HepG2 (cell line): ENCODE measurements around the gene SH2D2A. TPM values are rescaled to one million over a fixed set of nuclear protein-coding genes. Genes with fewer than 3 reads are reported as not detected.

Experiments used
- ATAC-seq: fragments of 200-7000 bp; cut with Tn5 transposase; 3 replicates; pipeline ENCODE4 v1.9.1; 2020; ENCODE audit warnings: mild to moderate bottlenecking, moderate library complexity
- BruUV-seq: library from RNA; stranded (reverse); fragments of 400-500 nt; replicated peaks from 2 replicates; lab custom pipeline; 2021; lab: Mats Ljungman, UMichigan
- CTCF ChIA-PET: fragments of 300-600 bp; formaldehyde crosslinking; extraction: SDS; loops from one replicate; lab custom pipeline; 2021; ENCODE audit warnings: low total read pairs, inconsistent platforms, low intra/inter-chr PET ratio; lab: Yijun Ruan, JAX
- POLR2A ChIA-PET: fragments of 350-600 bp; sonication (Branson Sonifier 250); formaldehyde crosslinking; loops from one replicate; lab custom pipeline; 2020; ENCODE audit warnings: antibody characterized with exemption, inconsistent platforms; lab: Yijun Ruan, JAX
- DNase-seq: peaks from one replicate; pipeline ENCODE4 v3.0.0-alpha.2; 2015; ENCODE audit warnings: low spot score
- FAIRE-seq: peaks from 3 replicates; lab custom pipeline; 2011; peaks lifted over from hg19 to GRCh38; lab: Jason Lieb, UNC
- H2AFZ ChIP-seq: one replicate; pipeline ENCODE4 v1.6.1; 2011; ENCODE audit warnings: low read length, inconsistent platforms
- H3K27ac ChIP-seq: fragments of 300-600 bp; 3 replicates; pipeline ENCODE4 v1.8.0; 2011; ENCODE audit warnings: mixed run types, mild to moderate bottlenecking, mixed read lengths, low read length, inconsistent platforms; ENCODE audit not compliant: insufficient read depth; ENCODE audit errors: extremely low read length
- H3K27me3 ChIP-seq, 2 experiments: fragments of 200-600 bp in 1 of 2; 2 replicates in 1 of 2; 3 replicates in 1 of 2; pipeline versions ENCODE4 v1.6.0 to v1.8.0; 2011; ENCODE audit warnings: low read length in 2 of 2, mild to moderate bottlenecking in 2 of 2, moderate library complexity in 2 of 2, inconsistent platforms in 1 of 2; ENCODE audit not compliant: insufficient read depth in 2 of 2, control insufficient read depth in 1 of 2
- H3K36me3 ChIP-seq, 2 experiments: fragments of 200-600 bp in 1 of 2; replicated peaks in 1 of 2; 2 replicates in 1 of 2; 3 replicates in 1 of 2; pipeline versions ENCODE4 v1.5.1 to v1.8.0; 2011; ENCODE audit warnings: low read length in 2 of 2, inconsistent platforms in 1 of 2; ENCODE audit not compliant: insufficient read depth in 2 of 2, control insufficient read depth in 1 of 2
- H3K4me1 ChIP-seq: 2 replicates; pipeline ENCODE4 v1.5.1; 2012; ENCODE audit warnings: low read length, inconsistent platforms; ENCODE audit not compliant: insufficient read depth
- H3K4me2 ChIP-seq: 2 replicates; pipeline ENCODE4 v1.6.0; 2011; ENCODE audit warnings: low read depth, low read length, inconsistent platforms
- H3K4me3 ChIP-seq, 3 experiments: fragments of 200-600 bp in 1 of 3; sonication (generic), shearing (Covaris generic) in 1 of 3; replicated peaks in 1 of 3; 2 replicates each; pipeline ENCODE4 v1.5.1; 2011 to 2016; ENCODE audit warnings: low read length in 3 of 3, inconsistent platforms in 2 of 3, low read depth in 2 of 3, mild to moderate bottlenecking in 2 of 3, control low read depth in 1 of 3, mixed read lengths in 1 of 3; ENCODE audit not compliant: insufficient read depth in 1 of 3
- H3K79me2 ChIP-seq: one replicate; pipeline ENCODE4 v1.6.1; 2011; ENCODE audit warnings: low read length, inconsistent platforms; ENCODE audit not compliant: insufficient read depth
- H3K9ac ChIP-seq: 2 replicates; pipeline ENCODE4 v1.6.0; 2011; ENCODE audit warnings: mild to moderate bottlenecking, low read depth, low read length, inconsistent platforms; ENCODE audit not compliant: insufficient read depth
- H3K9me3 ChIP-seq: 2 replicates; pipeline ENCODE4 v1.5.1; 2012; ENCODE audit warnings: mild to moderate bottlenecking, low read length
- H4K20me1 ChIP-seq: 2 replicates; pipeline ENCODE4 v1.6.0; 2011; ENCODE audit warnings: inconsistent platforms, mild to moderate bottlenecking, low read length, moderate library complexity; ENCODE audit not compliant: insufficient read depth
- BORCS8-MEF2B ChIP-seq: sonication (generic); formaldehyde crosslinking; IDR thresholded peaks from 2 replicates; pipeline ENCODE4 v1.8.0; 2022; ENCODE audit warnings: mild to moderate bottlenecking, missing genetic modification reagents
- KMT2B ChIP-seq: IDR thresholded peaks from 2 replicates; pipeline ENCODE4 v1.6.1; 2016; ENCODE audit warnings: missing genetic modification reagents, missing compliant biosample characterization
- MAFF ChIP-seq: IDR thresholded peaks from 2 replicates; pipeline ENCODE4 v1.6.1; 2011; ENCODE audit warnings: low read depth, low read length, improper control_type of control experiment
- PHF20 ChIP-seq: sonication (generic); formaldehyde crosslinking; IDR thresholded peaks from 2 replicates; pipeline ENCODE4 v1.5.0; 2020; ENCODE audit warnings: mild to moderate bottlenecking, missing genetic modification reagents
- PRMT3 ChIP-seq: sonication (generic); formaldehyde crosslinking; IDR thresholded peaks from 2 replicates; pipeline ENCODE4 v1.8.1; 2022; ENCODE audit warnings: low read depth, mild to moderate bottlenecking, moderate library complexity, missing genetic modification reagents, borderline replicate concordance
- ZNF496 ChIP-seq: sonication (generic); formaldehyde crosslinking; IDR thresholded peaks from 2 replicates; pipeline ENCODE4 v1.8.1; 2023; ENCODE audit warnings: mild to moderate bottlenecking, moderate library complexity, missing genetic modification reagents; ENCODE audit not compliant: insufficient replicate concordance
- WGBS: methylation state at CpG from one replicate; pipeline ENCODE4 v1.1.6; 2017; ENCODE audit warnings: low lambda C conversion rate; 5-methylcytosine and 5-hydroxymethylcytosine counted together
- in situ Hi-C: cut with HindIII; loops from 2 replicates; pipeline ENCODE4 v1.10.0; 2017; ENCODE audit warnings: low pct_unique_long_range_greater_than_20kb; ENCODE audit not compliant: extremely low pct_ligation_motif_present
- intact Hi-C: fragments of 100-400 bp; cut with micrococcal nuclease; formaldehyde crosslinking; loops from one replicate; pipeline ENCODE4 v1.10.0; 2022; ENCODE audit not compliant: unreplicated experiment
- polyA plus RNA-seq, 8 experiments: library from polyadenylated mRNA; depleted of rRNA in 3 of 8; stranded (reverse) in 7 of 8; unstranded in 1 of 8; fragments of >200 nt; fragmentation: Illumina TruSeq in 4 of 8; extraction: Trizol in 4 of 8; gene quantifications; 2 replicates each; pipeline versions ENCODE4 v1.2.1 to v1.2.3, GENCODE V29; 2011 to 2016; ENCODE audit warnings: low read depth in 4 of 8, missing spikeins in 1 of 8, mixed read lengths in 1 of 8; ENCODE audit not compliant: insufficient read depth in 1 of 8
- total RNA-seq, 5 experiments: library from RNA; depleted of rRNA; stranded (reverse); fragments of >200 nt; fragmentation: Illumina TruSeq; extraction: Trizol; gene quantifications; 2 replicates each; pipeline ENCODE4 v1.2.3, GENCODE V29; 2016; ENCODE audit warnings: low read depth in 1 of 5
- TF ChIP-seq, protein P1 (sequence below): sonication (generic); formaldehyde crosslinking; IDR thresholded peaks from 2 replicates; pipeline ENCODE4 v1.5.0; 2020; ENCODE audit warnings: mild to moderate bottlenecking, missing genetic modification reagents

SH2D2A gene
- total and polyA plus RNA-seq, 2 of the 13 experiments (the other 11 are each of a cell fraction or from before 2014, with no cell fraction given): 0.57 to 0.73 TPM

- TF ChIP-seq MAFF (no peak), ZNF496 (CRISPR knock-in tag) (no peak), PRMT3 (CRISPR knock-in tag) (no peak), KMT2B (CRISPR knock-in tag) (no peak), BORCS8-MEF2B (no peak)
- TF ChIP-seq, protein P1, sequence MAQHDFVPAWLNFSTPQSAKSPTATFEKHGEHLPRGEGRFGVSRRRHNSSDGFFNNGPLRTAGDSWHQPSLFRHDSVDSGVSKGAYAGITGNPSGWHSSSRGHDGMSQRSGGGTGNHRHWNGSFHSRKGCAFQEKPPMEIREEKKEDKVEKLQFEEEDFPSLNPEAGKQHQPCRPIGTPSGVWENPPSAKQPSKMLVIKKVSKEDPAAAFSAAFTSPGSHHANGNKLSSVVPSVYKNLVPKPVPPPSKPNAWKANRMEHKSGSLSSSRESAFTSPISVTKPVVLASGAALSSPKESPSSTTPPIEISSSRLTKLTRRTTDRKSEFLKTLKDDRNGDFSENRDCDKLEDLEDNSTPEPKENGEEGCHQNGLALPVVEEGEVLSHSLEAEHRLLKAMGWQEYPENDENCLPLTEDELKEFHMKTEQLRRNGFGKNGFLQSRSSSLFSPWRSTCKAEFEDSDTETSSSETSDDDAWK: no peak
Observed at GRCh38 chr1:156845953-156846545, 29.4 kb upstream of the SH2D2A start (continued).

GRCh38 chr1:156845055-156845952 lies 28.7 kb upstream of the SH2D2A start:
- Histone ChIP-seq H3K4me2 (no peak overlapping the region), H3K9ac (no peak overlapping the region), H3K79me2 (no peaks in the 10 kb centered on the region), H4K20me1 (no peaks in the 10 kb centered on the region), H3K36me3 (no peaks in the 10 kb centered on the region), H3K27ac (no peak overlapping the region), H3K9me3 (no peaks in the 10 kb centered on the region), H3K4me3 (no peak overlapping the region), H3K4me1 (no peaks in the 10 kb centered on the region), H2AFZ (no peak overlapping the region), H3K27me3 (peaks cover 5 to 53% of the 10 kb centered on the region in 2 experiments; a peak in 3 of 5 replicates)
- 82% methylated on average over 28 of the region's 69 CpGs for WGBS
- ATAC-seq (no peak), FAIRE-seq (no peak), DNase-seq (no peak)
- in situ Hi-C loops: no loop called here
- no TSS peak for BruUV-seq
- ChIA-PET CTCF (no interaction called here), POLR2A (no interaction called here)
- intact Hi-C loops: no loop called here
- no peak for TF ChIP-seq PHF20 (CRISPR knock-in tag)
